ENCODE measurements around the gene HACD3.
"Not testable (repeated sequence)": the region's sequence is repeated elsewhere in the genome, so short reads cannot be mapped to it uniquely, and the experiment has no call there.

The HACD3 gene

DNA sequence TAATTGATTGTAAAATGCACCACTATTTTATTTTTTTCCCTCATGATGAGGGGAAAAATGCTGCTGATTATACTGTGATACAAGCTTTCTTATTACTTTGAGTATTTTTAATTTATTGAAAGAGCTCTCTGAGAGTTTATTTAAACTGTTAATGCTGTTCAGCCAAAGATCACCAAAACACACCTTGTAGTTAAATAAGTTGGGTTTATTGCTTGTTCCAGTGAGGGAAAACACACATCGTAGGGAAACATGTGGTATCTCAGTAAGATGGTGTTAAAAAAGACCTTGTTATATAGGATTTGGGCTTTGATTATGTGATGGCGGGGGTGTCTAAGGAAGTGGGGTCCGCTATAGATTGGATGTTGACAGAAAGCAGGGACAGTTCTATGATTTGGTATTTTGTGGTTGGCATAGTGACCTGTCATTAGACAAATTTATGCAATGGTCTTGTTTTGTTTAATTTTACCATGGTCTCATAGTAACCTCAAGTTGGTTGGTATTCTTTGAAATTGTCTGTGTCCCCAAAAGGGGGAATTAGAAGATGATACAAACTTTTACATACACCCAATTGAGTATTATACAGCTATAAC, 11.1 kb downstream of the HACD3 start:
- DNase-seq, result peak in 2 of 3 donors; percentile 56 to 58
- H3K27me3 ChIP-seq (replicated peaks in 2 of 5; ENCODE audit: control insufficient read depth in 4 of 5, insufficient read depth in 5 of 5, low read length in 4 of 5), result no peaks in the 10 kb centered on the region
- POLR2A ChIA-PET, result no interaction called here
- H3K36me3 ChIP-seq (ENCODE audit: control insufficient read depth in 4 of 4, insufficient read depth in 4 of 4, low read length in 3 of 4), result peaks cover 0 to under 1% (median 0%) of the 10 kb centered on the region in 4 experiments
- H3K4me1 ChIP-seq (ENCODE audit: control extremely low read depth in 1 of 4, control insufficient read depth in 4 of 4, insufficient read depth in 4 of 4, low read length in 3 of 4), result no peaks in the 10 kb centered on the region
- no peak overlapping the region for H3K4me3 ChIP-seq (ENCODE audit: control insufficient read depth in 1 of 7, extremely low read depth in 1 of 7, insufficient read depth in 4 of 7, low read depth in 2 of 7, low read length in 6 of 7)
- H3K27ac ChIP-seq (ENCODE audit: insufficient read depth in 1 of 2, low read depth in 1 of 2, low read length in 2 of 2, poor library complexity in 1 of 2, severe bottlenecking in 2 of 2), result peak overlapping the region in 1 of 2 experiments; percentile 0
- CTCF ChIA-PET, result no interaction called here
- H3K9me3 ChIP-seq (ENCODE audit: control extremely low read depth in 1 of 5, control insufficient read depth in 4 of 5, insufficient read depth in 2 of 5, low read depth in 1 of 5, low read length in 4 of 5), result no peaks in the 10 kb centered on the region
- 92% methylated on average over 3 of the region's 3 CpGs for WGBS (ENCODE audit: insufficient coverage)

DNA sequence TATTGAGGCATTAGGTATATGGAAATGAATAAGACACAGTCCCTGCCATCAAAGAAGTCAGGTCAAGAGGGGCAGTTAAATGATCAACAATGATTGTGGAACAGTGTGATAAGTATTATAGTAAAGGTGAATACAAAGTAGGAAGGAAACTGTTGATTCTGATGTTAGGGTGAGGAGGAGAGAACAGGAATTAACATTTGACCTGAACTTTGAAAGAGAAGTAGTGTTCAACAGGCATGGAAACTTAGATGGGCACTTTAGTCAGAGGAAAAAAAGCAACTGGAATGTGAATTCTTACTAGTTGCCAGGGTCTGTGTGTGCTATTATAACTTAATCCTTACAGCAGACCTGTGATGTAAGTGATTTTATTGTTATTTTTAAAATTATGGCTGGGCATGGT, 17.6 kb downstream of the HACD3 start:
- H3K27ac ChIP-seq (ENCODE audit: insufficient read depth in 1 of 2, low read depth in 1 of 2, low read length in 2 of 2, poor library complexity in 1 of 2, severe bottlenecking in 2 of 2), result no peak overlapping the region
- H3K27me3 ChIP-seq (replicated peaks in 2 of 5; ENCODE audit: control insufficient read depth in 4 of 5, insufficient read depth in 5 of 5, low read length in 4 of 5), result no peaks in the 10 kb centered on the region
- no peaks in the 10 kb centered on the region for H3K9me3 ChIP-seq (ENCODE audit: control extremely low read depth in 1 of 5, control insufficient read depth in 4 of 5, insufficient read depth in 2 of 5, low read depth in 1 of 5, low read length in 4 of 5)
- H3K4me3 ChIP-seq (ENCODE audit: control insufficient read depth in 1 of 7, extremely low read depth in 1 of 7, insufficient read depth in 4 of 7, low read depth in 2 of 7, low read length in 6 of 7), result no peak overlapping the region
- H3K36me3 ChIP-seq (ENCODE audit: control insufficient read depth in 4 of 4, insufficient read depth in 4 of 4, low read length in 3 of 4), result no peaks in the 10 kb centered on the region
- ChIA-PET POLR2A (no interaction called here), CTCF (interaction anchor here (1.2 to 1.4 kb wide), 2 partner anchors 10 to 19 kb away, joined by 3 read pairs; no protein-coding TSS in a partner anchor)
- H3K4me1 ChIP-seq (ENCODE audit: control extremely low read depth in 1 of 4, control insufficient read depth in 4 of 4, insufficient read depth in 4 of 4, low read length in 3 of 4), result peaks cover 0 to 7% (median 2%) of the 10 kb centered on the region in 4 experiments
- no peak for DNase-seq

DNA sequence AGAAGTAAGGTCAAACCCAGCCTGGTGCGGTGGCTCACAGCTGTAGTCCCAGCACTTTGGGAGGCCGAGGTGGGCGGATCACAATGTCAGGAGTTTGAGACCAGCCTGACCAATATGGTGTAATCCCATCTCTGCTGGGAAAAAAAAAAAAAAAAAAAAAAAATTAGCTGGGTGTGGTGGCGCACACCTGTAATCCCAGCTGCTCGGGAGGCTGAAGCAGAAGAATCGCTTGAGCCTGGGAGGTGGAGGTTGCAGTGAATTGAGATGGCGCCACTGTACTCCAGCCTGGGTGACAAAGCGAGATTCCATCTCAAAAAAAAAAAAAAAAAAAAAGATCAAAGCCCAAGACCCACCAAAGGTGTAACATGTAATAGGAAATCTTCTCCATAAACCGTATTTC, 19.0 kb downstream of the HACD3 start:
- not testable (repeated sequence) for H3K4me1 ChIP-seq (ENCODE audit: control extremely low read depth in 1 of 4, control insufficient read depth in 4 of 4, insufficient read depth in 4 of 4, low read length in 3 of 4); H3K27me3 ChIP-seq (replicated peaks in 2 of 5; ENCODE audit: control insufficient read depth in 4 of 5, insufficient read depth in 5 of 5, low read length in 4 of 5); H3K27ac ChIP-seq (ENCODE audit: insufficient read depth in 1 of 2, low read depth in 1 of 2, low read length in 2 of 2, poor library complexity in 1 of 2, severe bottlenecking in 2 of 2); H3K4me3 ChIP-seq (ENCODE audit: control insufficient read depth in 1 of 7, extremely low read depth in 1 of 7, insufficient read depth in 4 of 7, low read depth in 2 of 7, low read length in 6 of 7); H3K9me3 ChIP-seq (ENCODE audit: control extremely low read depth in 1 of 5, control insufficient read depth in 4 of 5, insufficient read depth in 2 of 5, low read depth in 1 of 5, low read length in 4 of 5); DNase-seq
- ChIA-PET POLR2A (interaction anchor here (0.6 kb wide), 1 partner anchor 262 kb away, joined by 3 read pairs; no protein-coding TSS in a partner anchor), CTCF (interaction anchor here (0.9 to 1.4 kb wide), 5 partner anchors 9 to 35 kb away, joined by 3 read pairs; no protein-coding TSS in a partner anchor)
- H3K36me3 ChIP-seq (ENCODE audit: control insufficient read depth in 4 of 4, insufficient read depth in 4 of 4, low read length in 3 of 4), result peaks cover 0 to 11% (median 1%) of the 10 kb centered on the region in 4 experiments
- 92% methylated on average over 2 of the region's 9 CpGs for WGBS (ENCODE audit: insufficient coverage)

DNA sequence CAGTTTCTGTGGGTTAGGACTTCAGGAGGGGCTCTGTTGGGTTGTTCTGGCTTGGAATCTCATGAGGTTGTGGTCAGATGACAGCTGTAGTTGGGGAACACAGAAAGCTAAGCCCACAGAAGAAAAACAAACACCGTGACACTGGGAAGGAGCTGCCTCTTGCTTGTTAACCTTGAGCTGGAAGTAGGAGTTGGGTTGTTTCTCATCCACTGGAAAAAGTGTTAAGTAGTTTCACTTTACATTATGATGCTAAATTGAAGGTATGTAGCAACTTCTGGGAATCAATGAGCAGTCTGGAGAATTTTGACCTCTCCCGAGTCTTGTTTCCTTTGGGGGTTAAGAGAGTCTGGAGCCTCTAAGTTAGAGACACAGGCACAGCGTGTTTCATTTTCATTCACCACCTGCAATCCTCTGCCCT, 20.4 kb downstream of the HACD3 start:
- no peaks in the 10 kb centered on the region for H3K27me3 ChIP-seq (replicated peaks in 2 of 5; ENCODE audit: control insufficient read depth in 4 of 5, insufficient read depth in 5 of 5, low read length in 4 of 5)
- CTCF ChIA-PET, result no interaction called here
- DNase-seq, result peak in 2 of 3 donors; percentile 29 to 47
- H3K36me3 ChIP-seq (ENCODE audit: control insufficient read depth in 4 of 4, insufficient read depth in 4 of 4, low read length in 3 of 4), result peaks cover 0 to 23% (median 6%) of the 10 kb centered on the region in 4 experiments
- no peaks in the 10 kb centered on the region for H3K9me3 ChIP-seq (ENCODE audit: control extremely low read depth in 1 of 5, control insufficient read depth in 4 of 5, insufficient read depth in 2 of 5, low read depth in 1 of 5, low read length in 4 of 5)
- peaks cover 0 to 7% (median 2%) of the 10 kb centered on the region in 4 experiments for H3K4me1 ChIP-seq (ENCODE audit: control extremely low read depth in 1 of 4, control insufficient read depth in 4 of 4, insufficient read depth in 4 of 4, low read length in 3 of 4)
- H3K27ac ChIP-seq (ENCODE audit: insufficient read depth in 1 of 2, low read depth in 1 of 2, low read length in 2 of 2, poor library complexity in 1 of 2, severe bottlenecking in 2 of 2), result no peak overlapping the region
- POLR2A ChIA-PET, result no interaction called here
- peak overlapping the region in 1 of 7 experiments; percentile 40 for H3K4me3 ChIP-seq (ENCODE audit: control insufficient read depth in 1 of 7, extremely low read depth in 1 of 7, insufficient read depth in 4 of 7, low read depth in 2 of 7, low read length in 6 of 7)
- 51% methylated on average over 2 of the region's 3 CpGs for WGBS (ENCODE audit: insufficient coverage)

DNA sequence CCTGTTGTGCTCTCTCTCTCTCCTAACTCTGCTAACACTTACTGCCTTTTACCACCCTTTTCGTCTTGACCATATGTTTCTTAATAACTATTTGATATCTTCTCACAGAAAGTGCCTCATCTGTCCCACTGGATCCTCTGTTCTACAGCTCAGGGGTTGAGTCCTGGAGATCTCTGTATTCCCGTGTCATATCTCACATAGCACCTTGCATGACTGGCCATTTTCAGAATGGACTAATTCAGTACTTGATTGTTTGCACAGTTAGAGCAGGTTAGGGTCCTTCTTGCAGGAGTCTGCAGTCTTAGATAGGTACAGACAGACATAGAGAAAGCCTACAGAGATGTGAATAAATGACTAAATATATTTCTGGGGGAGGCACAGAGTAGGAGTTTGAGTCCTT, 20.9 kb downstream of the HACD3 start:
- Histone ChIP-seq H3K27ac (ENCODE audit: insufficient read depth in 1 of 2, low read depth in 1 of 2, low read length in 2 of 2, poor library complexity in 1 of 2, severe bottlenecking in 2 of 2) (no peak overlapping the region), H3K27me3 (replicated peaks in 2 of 5; ENCODE audit: control insufficient read depth in 4 of 5, insufficient read depth in 5 of 5, low read length in 4 of 5) (no peaks in the 10 kb centered on the region), H3K36me3 (ENCODE audit: control insufficient read depth in 4 of 4, insufficient read depth in 4 of 4, low read length in 3 of 4) (peaks cover 0 to 27% (median 9%) of the 10 kb centered on the region in 4 experiments), H3K4me1 (ENCODE audit: control extremely low read depth in 1 of 4, control insufficient read depth in 4 of 4, insufficient read depth in 4 of 4, low read length in 3 of 4) (peaks cover 0 to 7% (median 2%) of the 10 kb centered on the region in 4 experiments), H3K4me3 (ENCODE audit: control insufficient read depth in 1 of 7, extremely low read depth in 1 of 7, insufficient read depth in 4 of 7, low read depth in 2 of 7, low read length in 6 of 7) (no peak overlapping the region), H3K9me3 (ENCODE audit: control extremely low read depth in 1 of 5, control insufficient read depth in 4 of 5, insufficient read depth in 2 of 5, low read depth in 1 of 5, low read length in 4 of 5) (no peaks in the 10 kb centered on the region)
- POLR2A ChIA-PET, result no interaction called here
- DNase-seq, result peak in 2 of 3 donors; percentile 7 to 36
- CTCF ChIA-PET, result interaction anchor here (0.8 kb wide), 1 partner anchor 14 kb away, joined by 3 read pairs; no protein-coding TSS in a partner anchor
- 80% methylated on average over 1 of the region's 2 CpGs for WGBS (ENCODE audit: insufficient coverage)

- CTCF ChIA-PET; H3K9me3 ChIP-seq (ENCODE audit: control extremely low read depth in 1 of 5, control insufficient read depth in 4 of 5, insufficient read depth in 2 of 5, low read depth in 1 of 5, low read length in 4 of 5); H3K4me3 ChIP-seq (ENCODE audit: control insufficient read depth in 1 of 7, extremely low read depth in 1 of 7, insufficient read depth in 4 of 7, low read depth in 2 of 7, low read length in 6 of 7); DNase-seq; H3K27me3 ChIP-seq (replicated peaks in 2 of 5; ENCODE audit: control insufficient read depth in 4 of 5, insufficient read depth in 5 of 5, low read length in 4 of 5); H3K27ac ChIP-seq (ENCODE audit: insufficient read depth in 1 of 2, low read depth in 1 of 2, low read length in 2 of 2, poor library complexity in 1 of 2, severe bottlenecking in 2 of 2); POLR2A ChIA-PET; H3K4me1 ChIP-seq (ENCODE audit: control extremely low read depth in 1 of 4, control insufficient read depth in 4 of 4, insufficient read depth in 4 of 4, low read length in 3 of 4): not testable (repeated sequence)
- peaks cover 0 to 36% (median 19%) of the 10 kb centered on the region in 4 experiments for H3K36me3 ChIP-seq (ENCODE audit: control insufficient read depth in 4 of 4, insufficient read depth in 4 of 4, low read length in 3 of 4)
- no CpG with 5 or more reads among the region's 6 CpGs for WGBS (ENCODE audit: insufficient coverage)
Measured at GRCh38 chr15:65552851-65553250, 22.6 kb downstream of the HACD3 start.

DNA sequence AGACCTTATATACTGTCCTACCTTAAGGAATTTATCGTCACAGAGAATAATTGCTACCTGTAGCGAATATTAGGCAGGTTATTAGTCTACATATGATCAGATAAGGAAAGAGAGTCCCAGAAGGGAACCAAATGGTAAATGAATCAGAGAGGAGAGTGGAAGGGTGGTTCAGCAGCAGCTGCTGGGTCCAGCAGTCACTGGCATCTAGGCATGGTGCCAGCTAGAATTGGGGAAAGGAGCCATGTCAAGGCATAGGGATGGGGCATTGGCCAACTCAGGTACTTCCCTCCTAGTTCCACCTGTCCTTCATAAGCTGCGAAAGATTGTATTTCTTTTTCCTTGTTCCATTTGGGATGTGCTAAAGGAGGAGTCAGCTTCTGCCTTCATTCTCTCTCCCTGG, 23.4 kb downstream of the HACD3 start:
- Histone ChIP-seq H3K27me3 (replicated peaks in 2 of 5; ENCODE audit: control insufficient read depth in 4 of 5, insufficient read depth in 5 of 5, low read length in 4 of 5) (no peaks in the 10 kb centered on the region), H3K4me3 (ENCODE audit: control insufficient read depth in 1 of 7, extremely low read depth in 1 of 7, insufficient read depth in 4 of 7, low read depth in 2 of 7, low read length in 6 of 7) (no peak overlapping the region), H3K27ac (ENCODE audit: insufficient read depth in 1 of 2, low read depth in 1 of 2, low read length in 2 of 2, poor library complexity in 1 of 2, severe bottlenecking in 2 of 2) (no peak overlapping the region), H3K36me3 (ENCODE audit: control insufficient read depth in 4 of 4, insufficient read depth in 4 of 4, low read length in 3 of 4) (peaks cover 2 to 44% (median 25%) of the 10 kb centered on the region in 4 experiments), H3K4me1 (ENCODE audit: control extremely low read depth in 1 of 4, control insufficient read depth in 4 of 4, insufficient read depth in 4 of 4, low read length in 3 of 4) (peaks cover 0 to 7% (median 2%) of the 10 kb centered on the region in 4 experiments), H3K9me3 (ENCODE audit: control extremely low read depth in 1 of 5, control insufficient read depth in 4 of 5, insufficient read depth in 2 of 5, low read depth in 1 of 5, low read length in 4 of 5) (no peaks in the 10 kb centered on the region)
- 100% methylated on average over 2 of the region's 3 CpGs for WGBS (ENCODE audit: insufficient coverage)
- DNase-seq, result no peak
- ChIA-PET CTCF (interaction anchor here (0.9 kb wide), 1 partner anchor 9 kb away, joined by 3 read pairs; no protein-coding TSS in a partner anchor), POLR2A (no interaction called here)
